OCI-LY1 (cell line): ENCODE data around the gene FAM13C.
"Not testable (repeated sequence)": the region's sequence is repeated elsewhere in the genome, so short reads cannot be mapped to it uniquely, and the experiment has no call there.

Source experiments
- H2AFZ ChIP-seq: fragments of 200-600 bp; sonication (generic), shearing (Covaris generic); 2 replicates; pipeline ENCODE4 v1.6.0; 2014; ENCODE audit warnings: antibody characterized with exemption, mild to moderate bottlenecking, low read length
- H3F3A ChIP-seq: fragments of 200-600 bp; sonication (generic), shearing (Covaris generic); 2 replicates; pipeline ENCODE4 v1.6.0; 2014; ENCODE audit warnings: mild to moderate bottlenecking, antibody characterized with exemption, low read length, moderate library complexity; ENCODE audit not compliant: insufficient read depth
- H3K27ac ChIP-seq: fragments of 200-600 bp; sonication (generic); 2 replicates; pipeline ENCODE4 v1.5.1; 2014; ENCODE audit warnings: low read length, mixed run types, mild to moderate bottlenecking, low read depth; ENCODE audit not compliant: poor library complexity, severe bottlenecking
- H3K27me3 ChIP-seq: fragments of 200-600 bp; sonication (generic); 2 replicates; pipeline ENCODE4 v1.6.0; 2014; ENCODE audit warnings: antibody characterized with exemption, mild to moderate bottlenecking, low read length, moderate library complexity; ENCODE audit not compliant: insufficient read depth
- H3K36me3 ChIP-seq: fragments of 200-600 bp; sonication (generic); 2 replicates; pipeline ENCODE4 v1.6.1; 2014; ENCODE audit warnings: mild to moderate bottlenecking, antibody characterized with exemption, low read length, moderate library complexity, mixed read lengths; ENCODE audit not compliant: insufficient read depth
- H3K4me1 ChIP-seq: fragments of 200-600 bp; sonication (generic); 2 replicates; pipeline ENCODE4 v1.5.1; 2014; ENCODE audit warnings: mild to moderate bottlenecking, low read length, moderate library complexity; ENCODE audit not compliant: insufficient read depth, severe bottlenecking
- H3K4me2 ChIP-seq: fragments of 200-600 bp; sonication (generic), shearing (Covaris generic); 2 replicates; pipeline ENCODE4 v1.6.1; 2014; ENCODE audit warnings: low read length
- H3K4me3 ChIP-seq: fragments of 200-600 bp; sonication (generic); 2 replicates; pipeline ENCODE4 v1.5.1; 2014; ENCODE audit warnings: low read length, low read depth, mild to moderate bottlenecking, mixed read lengths; ENCODE audit not compliant: poor library complexity, severe bottlenecking
- H3K79me2 ChIP-seq: fragments of 200-600 bp; shearing (Covaris generic); 2 replicates; pipeline ENCODE4 v1.6.1; 2016; ENCODE audit warnings: mixed run types, low read length, mixed read lengths; ENCODE audit not compliant: insufficient read depth
- H3K9ac ChIP-seq: fragments of 200-600 bp; sonication (generic), shearing (Covaris generic); 2 replicates; pipeline ENCODE4 v1.6.1; 2014; ENCODE audit warnings: mild to moderate bottlenecking, low read length, mixed read lengths
- H3K9me2 ChIP-seq: fragments of 200-600 bp; sonication (generic), shearing (Covaris generic); 2 replicates; pipeline ENCODE4 v1.6.1; 2014; ENCODE audit warnings: low read depth, mild to moderate bottlenecking, low read length, mixed read lengths
- H3K9me3 ChIP-seq: fragments of 200-600 bp; shearing (Covaris generic); 2 replicates; pipeline ENCODE4 v1.6.1; 2014; ENCODE audit warnings: low read length, mixed read lengths
- H4K20me1 ChIP-seq: fragments of 200-600 bp; sonication (generic), shearing (Covaris generic); 2 replicates; pipeline ENCODE4 v1.6.0; 2016; ENCODE audit warnings: mild to moderate bottlenecking, low read length; ENCODE audit not compliant: insufficient read depth
- CTCF ChIP-seq: fragments of 200-600 bp; sonication (generic), shearing (Covaris generic); IDR thresholded peaks from 2 replicates; pipeline ENCODE4 v1.5.1; 2017; ENCODE audit warnings: mild to moderate bottlenecking, antibody characterized with exemption, low read length, moderate library complexity, mixed read lengths
- EZH2 ChIP-seq: fragments of 200-600 bp; sonication (generic), shearing (Covaris generic); IDR thresholded peaks from 2 replicates; pipeline ENCODE4 v1.8.0; 2017; ENCODE audit warnings: borderline replicate concordance, mixed run types, mild to moderate bottlenecking, antibody characterized with exemption, low read length, moderate library complexity, mixed read lengths

The FAM13C gene

GRCh38 chr10:59242057-59242456 is 120.3 kb downstream of the FAM13C start:
- Histone ChIP-seq H3K36me3 (no peaks in the 10 kb centered on the region), H3K4me3 (no peak overlapping the region)

GRCh38 chr10:59240582-59241183 is 121.7 kb downstream of the FAM13C start:
- Histone ChIP-seq H3K79me2 (no peaks in the 10 kb centered on the region), H3F3A (no peaks in the 10 kb centered on the region), H3K9ac (no peak overlapping the region), H2AFZ (no peak overlapping the region), H3K27me3 (no peaks in the 10 kb centered on the region), H3K9me3 (no peaks in the 10 kb centered on the region), H3K4me2 (no peak overlapping the region), H3K4me3 (no peak overlapping the region), H3K27ac (no peak overlapping the region), H3K9me2 (no peaks in the 10 kb centered on the region), H3K4me1 (no peaks in the 10 kb centered on the region), H4K20me1 (no peaks in the 10 kb centered on the region), H3K36me3 (no peaks in the 10 kb centered on the region)
- peak; percentile 67 for TF ChIP-seq CTCF
- no peak for TF ChIP-seq EZH2

More at GRCh38 chr10:59242057-59242456, 120.3 kb downstream of the FAM13C start:
- no peaks in the 10 kb centered on the region for H4K20me1 ChIP-seq
- H3K9ac ChIP-seq, result no peak overlapping the region
- H3K9me2 ChIP-seq, result no peaks in the 10 kb centered on the region
- H3K27ac ChIP-seq, result no peak overlapping the region
- no peaks in the 10 kb centered on the region for H3K4me1 ChIP-seq
- H3F3A ChIP-seq, result no peaks in the 10 kb centered on the region
- no peak overlapping the region for H3K4me2 ChIP-seq
- H3K9me3 ChIP-seq, result no peaks in the 10 kb centered on the region
- no peak for TF ChIP-seq EZH2
- TF ChIP-seq CTCF, result no peak
- H2AFZ ChIP-seq, result no peak overlapping the region
- no peaks in the 10 kb centered on the region for H3K79me2 ChIP-seq
- H3K27me3 ChIP-seq, result no peaks in the 10 kb centered on the region

GRCh38 chr10:59239108-59239507 is 123.2 kb downstream of the FAM13C start:
- not testable (repeated sequence) for H3K9me3 ChIP-seq, H3K36me3 ChIP-seq, H3K4me3 ChIP-seq, H4K20me1 ChIP-seq, H3K27me3 ChIP-seq, H3K4me1 ChIP-seq, H3K9me2 ChIP-seq, H3K27ac ChIP-seq, H3F3A ChIP-seq, H3K79me2 ChIP-seq, H2AFZ ChIP-seq, H3K9ac ChIP-seq, H3K4me2 ChIP-seq

- Histone ChIP-seq H3K9me3 (no peaks in the 10 kb centered on the region), H2AFZ (no peak overlapping the region), H3K9me2 (no peaks in the 10 kb centered on the region), H3F3A (no peaks in the 10 kb centered on the region), H4K20me1 (no peaks in the 10 kb centered on the region), H3K9ac (no peak overlapping the region), H3K36me3 (no peaks in the 10 kb centered on the region), H3K4me3 (no peak overlapping the region), H3K4me2 (no peak overlapping the region), H3K27ac (no peak overlapping the region), H3K27me3 (no peaks in the 10 kb centered on the region), H3K79me2 (no peaks in the 10 kb centered on the region), H3K4me1 (no peaks in the 10 kb centered on the region)
- TF ChIP-seq CTCF, result no peak
- no peak for TF ChIP-seq EZH2
Observed at GRCh38 chr10:59237775-59238174, 124.6 kb downstream of the FAM13C start.
